SK-N-SH treated with all-trans-retinoic acid at 6 μM for 48 hours (cell line): Measurements from ENCODE around the gene NEAT1.

Source experiments
- ARNTL ChIP-seq: fragments of 450-650 bp; formaldehyde crosslinking; IDR thresholded peaks from 2 replicates; pipeline ENCODE4 v1.5.0; 2020; ENCODE audit warnings: low read depth, mild to moderate bottlenecking, moderate library complexity, borderline replicate concordance
- CREB5 ChIP-seq: fragments of 250-450 bp; sonication (Bioruptor Pico); IDR thresholded peaks from 2 replicates; pipeline ENCODE4 v1.5.1; 2020; ENCODE audit warnings: low read depth, mild to moderate bottlenecking, moderate library complexity
- CSDC2 ChIP-seq: fragments of 250-450 bp; sonication (Bioruptor Pico); IDR thresholded peaks from 2 replicates; pipeline ENCODE4 v1.5.0; 2020; ENCODE audit warnings: mild to moderate bottlenecking, moderate library complexity
- RARB ChIP-seq: fragments of 250-450 bp; sonication (Bioruptor Pico); IDR thresholded peaks from 2 replicates; pipeline ENCODE4 v1.8.0; 2021; ENCODE audit warnings: mild to moderate bottlenecking, moderate library complexity
- ZFP3 ChIP-seq: fragments of 250-450 bp; sonication (Bioruptor Pico); IDR thresholded peaks from 2 replicates; pipeline ENCODE4 v1.5.0; 2020; ENCODE audit warnings: mild to moderate bottlenecking, moderate library complexity
- ZNF70 ChIP-seq: fragments of 450-650 bp; formaldehyde crosslinking; IDR thresholded peaks from 2 replicates; pipeline ENCODE4 v1.5.0; 2020; ENCODE audit warnings: mild to moderate bottlenecking, moderate library complexity
- TF ChIP-seq, protein P1 (sequence below): fragments of 250-450 bp; sonication (Bioruptor Pico); IDR thresholded peaks from 2 replicates; pipeline ENCODE4 v1.8.0; 2020; ENCODE audit warnings: mild to moderate bottlenecking, moderate library complexity, borderline replicate concordance

DNA sequence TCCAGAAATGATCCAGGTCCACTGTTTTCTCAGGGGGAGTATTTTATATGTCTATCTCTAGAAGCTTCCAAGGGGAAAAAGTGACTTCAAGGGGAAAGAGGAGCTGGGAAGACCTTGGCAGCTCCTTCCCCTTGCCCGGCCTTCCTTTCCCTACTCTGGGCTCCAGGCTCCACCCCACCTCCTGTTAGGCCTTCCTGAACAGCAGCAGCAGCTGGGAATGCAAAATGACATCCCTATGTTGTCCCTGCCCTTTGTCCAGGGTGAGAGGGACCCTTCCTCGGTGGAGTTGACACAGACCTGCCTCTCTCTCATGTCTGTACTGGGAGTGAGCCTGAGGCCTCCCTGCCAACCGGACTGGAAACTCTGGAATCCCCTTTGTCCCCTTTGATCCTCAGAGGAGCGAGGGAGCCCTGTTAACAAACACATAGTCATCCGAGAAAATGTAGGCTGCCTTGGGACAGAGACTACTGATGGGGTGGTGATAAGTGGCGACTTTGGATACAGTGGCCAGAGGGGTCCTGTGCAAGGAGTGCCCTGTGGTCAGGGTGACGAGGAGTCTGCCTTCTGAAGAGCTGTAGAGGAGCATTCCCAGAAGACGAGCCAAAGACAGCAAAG lies 67.2 kb downstream of the NEAT1 start:
- no peak for TF ChIP-seq CREB5 (CRISPR knock-in tag)
- no peak for TF ChIP-seq ZNF70 (CRISPR knock-in tag)
- TF ChIP-seq, protein P1, sequence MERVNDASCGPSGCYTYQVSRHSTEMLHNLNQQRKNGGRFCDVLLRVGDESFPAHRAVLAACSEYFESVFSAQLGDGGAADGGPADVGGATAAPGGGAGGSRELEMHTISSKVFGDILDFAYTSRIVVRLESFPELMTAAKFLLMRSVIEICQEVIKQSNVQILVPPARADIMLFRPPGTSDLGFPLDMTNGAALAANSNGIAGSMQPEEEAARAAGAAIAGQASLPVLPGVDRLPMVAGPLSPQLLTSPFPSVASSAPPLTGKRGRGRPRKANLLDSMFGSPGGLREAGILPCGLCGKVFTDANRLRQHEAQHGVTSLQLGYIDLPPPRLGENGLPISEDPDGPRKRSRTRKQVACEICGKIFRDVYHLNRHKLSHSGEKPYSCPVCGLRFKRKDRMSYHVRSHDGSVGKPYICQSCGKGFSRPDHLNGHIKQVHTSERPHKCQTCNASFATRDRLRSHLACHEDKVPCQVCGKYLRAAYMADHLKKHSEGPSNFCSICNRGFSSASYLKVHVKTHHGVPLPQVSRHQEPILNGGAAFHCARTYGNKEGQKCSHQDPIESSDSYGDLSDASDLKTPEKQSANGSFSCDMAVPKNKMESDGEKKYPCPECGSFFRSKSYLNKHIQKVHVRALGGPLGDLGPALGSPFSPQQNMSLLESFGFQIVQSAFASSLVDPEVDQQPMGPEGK, result no peak
- no peak for TF ChIP-seq RARB (CRISPR knock-in tag)
- TF ChIP-seq ZFP3, result no peak
- TF ChIP-seq ARNTL (CRISPR knock-in tag), result no peak
- TF ChIP-seq CSDC2 (CRISPR knock-in tag), result no peak
